Suprapubic skin (tissue), 4 donors: ENCODE results near the gene UBE2F.

Experiments
- EP300 ChIP-seq: sonication (generic); formaldehyde crosslinking; IDR thresholded peaks from one replicate; pipeline ENCODE4 v1.6.1; 2017; ENCODE audit warnings: antibody characterized with exemption
- POLR2AphosphoS5 ChIP-seq, 3 donors: sonication (generic); formaldehyde crosslinking; IDR thresholded peaks; one replicate each; pipeline ENCODE4 v1.6.1; 2017; ENCODE audit warnings: antibody characterized with exemption in 3 of 3
- TF ChIP-seq, protein P1 (sequence below), 2 donors: fragments of 200-600 bp in 1 of 2; fragments of 450-650 bp in 1 of 2; sonication (generic) in 1 of 2; IDR thresholded peaks; one replicate each; pipeline ENCODE4 v1.5.1; 2016 to 2019; ENCODE audit warnings: antibody characterized with exemption in 2 of 2, mild to moderate bottlenecking in 1 of 2, moderate library complexity in 1 of 2

- TF ChIP-seq, protein P1, sequence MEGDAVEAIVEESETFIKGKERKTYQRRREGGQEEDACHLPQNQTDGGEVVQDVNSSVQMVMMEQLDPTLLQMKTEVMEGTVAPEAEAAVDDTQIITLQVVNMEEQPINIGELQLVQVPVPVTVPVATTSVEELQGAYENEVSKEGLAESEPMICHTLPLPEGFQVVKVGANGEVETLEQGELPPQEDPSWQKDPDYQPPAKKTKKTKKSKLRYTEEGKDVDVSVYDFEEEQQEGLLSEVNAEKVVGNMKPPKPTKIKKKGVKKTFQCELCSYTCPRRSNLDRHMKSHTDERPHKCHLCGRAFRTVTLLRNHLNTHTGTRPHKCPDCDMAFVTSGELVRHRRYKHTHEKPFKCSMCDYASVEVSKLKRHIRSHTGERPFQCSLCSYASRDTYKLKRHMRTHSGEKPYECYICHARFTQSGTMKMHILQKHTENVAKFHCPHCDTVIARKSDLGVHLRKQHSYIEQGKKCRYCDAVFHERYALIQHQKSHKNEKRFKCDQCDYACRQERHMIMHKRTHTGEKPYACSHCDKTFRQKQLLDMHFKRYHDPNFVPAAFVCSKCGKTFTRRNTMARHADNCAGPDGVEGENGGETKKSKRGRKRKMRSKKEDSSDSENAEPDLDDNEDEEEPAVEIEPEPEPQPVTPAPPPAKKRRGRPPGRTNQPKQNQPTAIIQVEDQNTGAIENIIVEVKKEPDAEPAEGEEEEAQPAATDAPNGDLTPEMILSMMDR (IDR thresholded peaks at IDR 0.05): no peak
- no peak for TF ChIP-seq POLR2AphosphoS5 (IDR thresholded peaks at IDR 0.05)
- TF ChIP-seq EP300: no peak
Measured at GRCh38 chr2:237927986-237928385, 38.8 kb upstream of the UBE2F start.
